GM12878 (cell line): ENCODE measurements around the gene ADAMTS17. TPM values are rescaled to one million over a fixed set of nuclear protein-coding genes. Genes with fewer than 3 reads are reported as not detected.

Experiments used
- ATAC-seq: fragments of 200-7000 bp; cut with Tn5 transposase; 3 replicates; pipeline ENCODE4 v1.9.1; 2020; ENCODE audit warnings: mild to moderate bottlenecking, moderate library complexity
- BruUV-seq: library from RNA; stranded (reverse); fragments of 400-500 nt; replicated peaks from 2 replicates; lab custom pipeline; 2021; lab: Mats Ljungman, UMichigan
- CTCF ChIA-PET: fragments of 300-600 bp; sonication (Branson Sonifier 250); formaldehyde crosslinking; extraction: SDS; loops from one replicate; lab custom pipeline; 2021; ENCODE audit warnings: inconsistent platforms; lab: Yijun Ruan, JAX
- POLR2A ChIA-PET: fragments of 350-600 bp; formaldehyde crosslinking; extraction: SDS; loops from one replicate; lab custom pipeline; 2021; ENCODE audit warnings: inconsistent platforms; lab: Charles Lee
- RAD21 ChIA-PET: fragments of 300-600 bp; sonication (Branson Sonifier 250); formaldehyde crosslinking; loops from one replicate; lab custom pipeline; 2023; ENCODE audit warnings: antibody characterized with exemption; ENCODE audit not compliant: unreplicated experiment; lab: Charles Lee
- SMC1A ChIA-PET: fragments of 300-600 bp; sonication (Branson Sonifier 250); formaldehyde crosslinking; loops from one replicate; lab custom pipeline; 2023; ENCODE audit not compliant: unreplicated experiment, uncharacterized antibody; lab: Charles Lee
- DNase-seq: peaks from one replicate; pipeline ENCODE4 v3.0.0-alpha.2; 2011; ENCODE audit warnings: low read depth, low spot score
- FAIRE-seq: peaks from 3 replicates; lab custom pipeline; 2011; peaks lifted over from hg19 to GRCh38; lab: Jason Lieb, UNC
- H2AFZ ChIP-seq: 2 replicates; pipeline ENCODE4 v1.6.0; 2011; ENCODE audit warnings: low read depth, low read length, control low read depth; ENCODE audit not compliant: control insufficient read depth
- H3K27ac ChIP-seq: 2 replicates; pipeline ENCODE4 v1.5.1; 2011; ENCODE audit warnings: control low read depth; ENCODE audit not compliant: control insufficient read depth, insufficient read depth
- H3K27me3 ChIP-seq, 2 experiments: replicated peaks in 1 of 2; 2 replicates each; pipeline versions ENCODE4 v1.6.0 to v1.6.1; 2011; ENCODE audit warnings: low read length in 1 of 2; ENCODE audit not compliant: control insufficient read depth in 2 of 2, insufficient read depth in 2 of 2
- H3K36me3 ChIP-seq, 2 experiments: 2 replicates each; pipeline ENCODE4 v1.5.1; 2011; ENCODE audit warnings: low read length in 1 of 2; ENCODE audit not compliant: control insufficient read depth in 2 of 2, insufficient read depth in 2 of 2
- H3K4me1 ChIP-seq: 2 replicates; pipeline ENCODE4 v1.6.1; 2011; ENCODE audit warnings: mild to moderate bottlenecking, low read length, moderate library complexity, mixed read lengths; ENCODE audit not compliant: control insufficient read depth, insufficient read depth
- H3K4me2 ChIP-seq: 2 replicates; pipeline ENCODE4 v1.6.0; 2011; ENCODE audit warnings: control low read depth; ENCODE audit not compliant: control insufficient read depth, insufficient read depth
- H3K4me3 ChIP-seq: fragments of 200-600 bp; sonication (generic); 2 replicates; pipeline ENCODE4 v1.5.1; 2016
- H3K79me2 ChIP-seq: 2 replicates; pipeline ENCODE4 v1.6.0; 2011; ENCODE audit warnings: low read length; ENCODE audit not compliant: control insufficient read depth, insufficient read depth
- H3K9ac ChIP-seq: 2 replicates; pipeline ENCODE4 v1.8.0; 2011; ENCODE audit warnings: low read length, control low read depth, mixed read lengths; ENCODE audit not compliant: control insufficient read depth, insufficient read depth
- H3K9me3 ChIP-seq: replicated peaks from 3 replicates; pipeline ENCODE4 v1.5.1; 2011; ENCODE audit warnings: mild to moderate bottlenecking, low read length; ENCODE audit not compliant: control insufficient read depth, insufficient read depth
- H4K20me1 ChIP-seq: 2 replicates; pipeline ENCODE4 v1.6.0; 2011; ENCODE audit not compliant: control insufficient read depth, insufficient read depth
- CHD1 ChIP-seq: IDR thresholded peaks from 2 replicates; pipeline ENCODE4 v1.6.1; 2012; ENCODE audit warnings: low read depth, low read length, improper control_type of control experiment
- CREB1 ChIP-seq: IDR thresholded peaks from 2 replicates; pipeline ENCODE4 v1.6.1; 2012; ENCODE audit warnings: low read depth, mild to moderate bottlenecking, inconsistent platforms
- EED ChIP-seq: sonication (generic); IDR thresholded peaks from 2 replicates; pipeline ENCODE4 v1.6.1; 2016; ENCODE audit warnings: antibody characterized with exemption, low read depth
- ESRRA ChIP-seq: IDR thresholded peaks from 2 replicates; pipeline ENCODE4 v1.6.1; 2012; ENCODE audit warnings: mild to moderate bottlenecking, low read length, improper control_type of control experiment
- ETV6 ChIP-seq, 2 experiments: fragments of 450-650 bp in 1 of 2; IDR thresholded peaks in 1 of 2; conservative IDR thresholded peaks in 1 of 2; 2 replicates each; pipeline ENCODE4 v1.6.1; 2014; ENCODE audit warnings: antibody characterized with exemption in 1 of 2, borderline replicate concordance in 1 of 2, low read depth in 1 of 2, mild to moderate bottlenecking in 1 of 2, moderate library complexity in 1 of 2
- HCFC1 ChIP-seq: fragments of 150-350 bp; IDR thresholded peaks from 2 replicates; pipeline ENCODE4 v1.6.1; 2014; ENCODE audit warnings: low read length
- IRF4 ChIP-seq: IDR thresholded peaks from 2 replicates; pipeline ENCODE4 v1.6.1; 2011; ENCODE audit warnings: low read depth, low read length
- KAT2A ChIP-seq: conservative IDR thresholded peaks from 2 replicates; pipeline ENCODE4 v1.6.1; 2011; ENCODE audit warnings: low read depth, low read length; ENCODE audit not compliant: control insufficient read depth
- MEF2B ChIP-seq: fragments of 450-650 bp; IDR thresholded peaks from 2 replicates; pipeline ENCODE4 v1.6.1; 2018; ENCODE audit warnings: mild to moderate bottlenecking, moderate library complexity; ENCODE audit not compliant: partially characterized antibody, poor library complexity, severe bottlenecking
- NRF1 ChIP-seq: conservative IDR thresholded peaks from 2 replicates; pipeline ENCODE4 v1.6.1; 2011; ENCODE audit warnings: mild to moderate bottlenecking, low read depth, low read length, improper control_type of control experiment
- POLR2AphosphoS2 ChIP-seq: IDR thresholded peaks from 2 replicates; pipeline ENCODE4 v1.6.1; 2011; ENCODE audit warnings: low read depth, mild to moderate bottlenecking, low read length, improper control_type of control experiment, moderate library complexity
- SIN3A ChIP-seq: IDR thresholded peaks from 2 replicates; pipeline ENCODE4 v1.6.1; 2012; ENCODE audit warnings: low read depth, low read length, improper control_type of control experiment
- SMAD1 ChIP-seq: fragments of 450-650 bp; IDR thresholded peaks from 2 replicates; pipeline ENCODE4 v1.6.1; 2018; ENCODE audit warnings: mild to moderate bottlenecking, low read depth; ENCODE audit not compliant: partially characterized antibody
- STAT1 ChIP-seq: fragments of 450-650 bp; conservative IDR thresholded peaks from 2 replicates; pipeline ENCODE4 v1.6.1; 2014; ENCODE audit warnings: antibody characterized with exemption, mild to moderate bottlenecking
- ZNF274 ChIP-seq: IDR thresholded peaks from one replicate; pipeline ENCODE4 v1.8.0; 2011; ENCODE audit not compliant: insufficient read length, insufficient read depth
- ZNF384 ChIP-seq: IDR thresholded peaks from 2 replicates; pipeline ENCODE4 v1.6.1; 2012; ENCODE audit warnings: low read depth, mild to moderate bottlenecking, low read length, improper control_type of control experiment, borderline replicate concordance
- WGBS: methylation state at CpG from one replicate; pipeline ENCODE4 v1.1.6; 2016; ENCODE audit warnings: low lambda C conversion rate; ENCODE audit not compliant: insufficient replicate concordance, insufficient coverage; ENCODE audit errors: missing lambda C conversion rate; 5-methylcytosine and 5-hydroxymethylcytosine counted together
- in situ Hi-C: fragments of 300-500 bp; cut with MboI; formaldehyde crosslinking; loops from 9 replicates; pipeline ENCODE4 v1.14.3; 2018; ENCODE audit warnings: mixed read lengths
- intact Hi-C: fragments of 100-400 bp; cut with micrococcal nuclease; formaldehyde crosslinking; loops from one replicate; pipeline ENCODE4 v1.14.2; 2022; ENCODE audit not compliant: unreplicated experiment
- polyA plus RNA-seq, 11 experiments: library from polyadenylated mRNA; depleted of rRNA in 4 of 11; unstranded in 6 of 11; stranded (reverse) in 5 of 11; fragments of >200 nt; fragmentation: Nextera tagmentation in 4 of 11; fragmentation: Illumina TruSeq in 1 of 11; extraction: Ambion mirVana in 4 of 11; extraction: Trizol in 1 of 11; gene quantifications; 1 replicate in 1 of 11; 2 replicates in 10 of 11; pipeline versions ENCODE4 v1.2.1 to v1.2.3, GENCODE V29; 2011 to 2016; ENCODE audit warnings: inconsistent platforms in 2 of 11, missing spikeins in 2 of 11, low read depth in 1 of 11
- total RNA-seq, 4 experiments: library from RNA; depleted of rRNA in 3 of 4; stranded (reverse); fragments of >200 nt in 3 of 4; fragmentation: Illumina TruSeq in 1 of 4; extraction: Trizol in 1 of 4; gene quantifications; 2 replicates each; pipeline versions ENCODE4 v1.2.1 to v1.2.3, GENCODE V29; 2013 to 2021
- TF ChIP-seq, protein P1 (sequence below): fragments of 450-650 bp; IDR thresholded peaks from 2 replicates; pipeline ENCODE4 v1.6.1; 2017; ENCODE audit warnings: mild to moderate bottlenecking
- TF ChIP-seq, protein P2 (sequence below): fragments of 450-650 bp; IDR thresholded peaks from 2 replicates; pipeline ENCODE4 v1.6.1; 2017; ENCODE audit warnings: mild to moderate bottlenecking, low read depth, inconsistent platforms; ENCODE audit not compliant: poor library complexity, severe bottlenecking

The ADAMTS17 gene
- total and polyA plus RNA-seq, 10 of the 15 experiments (the other 5 are each of a cell fraction or from before 2014, with no cell fraction given), result 0.04 to 0.50 (median 0.10) TPM; not detected in 4

DNA sequence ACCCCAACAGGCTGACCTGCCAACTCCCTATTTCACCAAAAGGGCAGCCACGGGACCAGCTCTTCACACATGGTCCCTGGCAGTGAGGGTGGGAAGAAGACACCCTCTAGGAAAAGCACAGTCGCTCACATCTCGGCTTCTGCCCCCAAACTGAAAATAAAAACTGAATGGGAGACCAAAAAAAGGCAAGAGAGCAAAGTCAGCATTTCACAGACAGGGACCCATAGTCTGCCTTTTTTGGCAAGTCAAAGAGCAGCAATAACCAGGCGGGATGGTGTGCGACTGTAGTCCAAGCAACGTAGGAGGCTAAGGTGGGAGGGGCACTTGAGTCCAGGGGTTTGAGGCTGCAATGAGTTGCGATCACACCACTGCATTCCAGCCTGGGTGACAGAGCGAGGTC lies 154.1 kb downstream of the ADAMTS17 start:
- in situ Hi-C loops, result no loop called here
- no peak for FAIRE-seq
- H2AFZ ChIP-seq, result no peak overlapping the region

More for the DNA sequence above, 154.1 kb downstream of the ADAMTS17 start:
- H3K9ac ChIP-seq, result no peak overlapping the region
- ChIA-PET CTCF (no interaction called here), POLR2A (no interaction called here), SMC1A (no interaction called here), RAD21 (no interaction called here)
- no peak overlapping the region for H3K27ac ChIP-seq
- 62% methylated on average over 8 of the region's 8 CpGs for WGBS
- H3K4me1 ChIP-seq, result peaks cover 3% of the 10 kb centered on the region
- TF ChIP-seq EED (no peak), ETV6 (conservative IDR thresholded peaks at IDR 0.05 in 1 of 2, IDR thresholded peaks at IDR 0.05 in 1 of 2; ENCODE audit: borderline replicate concordance in 1 of 2, low read depth in 1 of 2) (no peak), MEF2B (no peak), CHD1 (no peak), SMAD1 (no peak), CREB1 (no peak), ZNF274 (no peak), NRF1 (no peak), STAT1 (no peak), IRF4 (no peak), KAT2A (no peak), SIN3A (no peak), ESRRA (no peak), HCFC1 (no peak), POLR2AphosphoS2 (no peak), ZNF384 (no peak)
- TF ChIP-seq, protein P1, sequence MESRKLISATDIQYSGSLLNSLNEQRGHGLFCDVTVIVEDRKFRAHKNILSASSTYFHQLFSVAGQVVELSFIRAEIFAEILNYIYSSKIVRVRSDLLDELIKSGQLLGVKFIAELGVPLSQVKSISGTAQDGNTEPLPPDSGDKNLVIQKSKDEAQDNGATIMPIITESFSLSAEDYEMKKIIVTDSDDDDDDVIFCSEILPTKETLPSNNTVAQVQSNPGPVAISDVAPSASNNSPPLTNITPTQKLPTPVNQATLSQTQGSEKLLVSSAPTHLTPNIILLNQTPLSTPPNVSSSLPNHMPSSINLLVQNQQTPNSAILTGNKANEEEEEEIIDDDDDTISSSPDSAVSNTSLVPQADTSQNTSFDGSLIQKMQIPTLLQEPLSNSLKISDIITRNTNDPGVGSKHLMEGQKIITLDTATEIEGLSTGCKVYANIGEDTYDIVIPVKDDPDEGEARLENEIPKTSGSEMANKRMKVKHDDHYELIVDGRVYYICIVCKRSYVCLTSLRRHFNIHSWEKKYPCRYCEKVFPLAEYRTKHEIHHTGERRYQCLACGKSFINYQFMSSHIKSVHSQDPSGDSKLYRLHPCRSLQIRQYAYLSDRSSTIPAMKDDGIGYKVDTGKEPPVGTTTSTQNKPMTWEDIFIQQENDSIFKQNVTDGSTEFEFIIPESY, result no peak
- TF ChIP-seq, protein P2, sequence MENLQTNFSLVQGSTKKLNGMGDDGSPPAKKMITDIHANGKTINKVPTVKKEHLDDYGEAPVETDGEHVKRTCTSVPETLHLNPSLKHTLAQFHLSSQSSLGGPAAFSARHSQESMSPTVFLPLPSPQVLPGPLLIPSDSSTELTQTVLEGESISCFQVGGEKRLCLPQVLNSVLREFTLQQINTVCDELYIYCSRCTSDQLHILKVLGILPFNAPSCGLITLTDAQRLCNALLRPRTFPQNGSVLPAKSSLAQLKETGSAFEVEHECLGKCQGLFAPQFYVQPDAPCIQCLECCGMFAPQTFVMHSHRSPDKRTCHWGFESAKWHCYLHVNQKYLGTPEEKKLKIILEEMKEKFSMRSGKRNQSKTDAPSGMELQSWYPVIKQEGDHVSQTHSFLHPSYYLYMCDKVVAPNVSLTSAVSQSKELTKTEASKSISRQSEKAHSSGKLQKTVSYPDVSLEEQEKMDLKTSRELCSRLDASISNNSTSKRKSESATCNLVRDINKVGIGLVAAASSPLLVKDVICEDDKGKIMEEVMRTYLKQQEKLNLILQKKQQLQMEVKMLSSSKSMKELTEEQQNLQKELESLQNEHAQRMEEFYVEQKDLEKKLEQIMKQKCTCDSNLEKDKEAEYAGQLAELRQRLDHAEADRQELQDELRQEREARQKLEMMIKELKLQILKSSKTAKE, result no peak
- no peaks in the 10 kb centered on the region; the same call in 2 of the 3 replicates for H3K9me3 ChIP-seq
- no peaks in the 10 kb centered on the region for H4K20me1 ChIP-seq
- H3K27me3 ChIP-seq, result no peaks in the 10 kb centered on the region
- no peaks in the 10 kb centered on the region for H3K36me3 ChIP-seq
- intact Hi-C loops, result no loop called here
- ATAC-seq (no peak), DNase-seq (no peak)
- H3K4me2 ChIP-seq, result no peak overlapping the region
- no TSS peak for BruUV-seq
- H3K79me2 ChIP-seq, result no peaks in the 10 kb centered on the region
- H3K4me3 ChIP-seq, result no peak overlapping the region
